ENCODE results near the gene SDF2. TPM values are rescaled to one million over a fixed set of nuclear protein-coding genes. Genes with fewer than 3 reads are reported as not detected.

SDF2 gene
- total RNA-seq, 2 experiments from 2014 or later = 30.3 to 32.0 TPM

GRCh38 chr17:28685366-28685765 lies 23.7 kb upstream of the SDF2 start:
- H3K9me3 Mint-ChIP-seq = no peaks in the 10 kb centered on the region

GRCh38 chr17:28684963-28685362 lies 23.3 kb upstream of the SDF2 start:
- ATAC-seq (ENCODE audit: poor library complexity) = no peak
- no peak overlapping the region for H3K4me3 Mint-ChIP-seq
- H3K36me3 Mint-ChIP-seq (ENCODE audit: low read depth) = peaks cover 96% of the 10 kb centered on the region
- H3K4me1 Mint-ChIP-seq (ENCODE audit: low read depth) = no peaks in the 10 kb centered on the region
- DNase-seq = no peak
- H3K27me3 Mint-ChIP-seq = no peaks in the 10 kb centered on the region
- no peak overlapping the region for H3K27ac ChIP-seq (ENCODE audit: low read depth in 1 of 2, low read length in 2 of 2)
- H3K4me1 ChIP-seq (ENCODE audit: insufficient read depth, low read length) = no peaks in the 10 kb centered on the region
- peaks cover 96% of the 10 kb centered on the region for H3K36me3 ChIP-seq (ENCODE audit: insufficient read depth, low read length)
- H3K27me3 ChIP-seq (ENCODE audit: control insufficient read depth in 1 of 2, insufficient read depth in 2 of 2, low read length in 2 of 2) = no peaks in the 10 kb centered on the region
- H3K27ac Mint-ChIP-seq = no peak overlapping the region
- ChIA-PET POLR2A (no interaction called here), CTCF (no interaction called here)
- no peaks in the 10 kb centered on the region for H3K9me3 ChIP-seq (ENCODE audit: control insufficient read depth in 1 of 2, insufficient read depth in 1 of 2, low read length in 2 of 2)
- H3K9me3 Mint-ChIP-seq = no peaks in the 10 kb centered on the region
- intact Hi-C loops (cut with DNase I, micrococcal nuclease) = no loop called here
- no peak for TF ChIP-seq CTCF (IDR thresholded peaks at IDR 0.05)
- no peak overlapping the region for H3K4me3 ChIP-seq (ENCODE audit: low read length)

More at GRCh38 chr17:28685366-28685765, 23.7 kb upstream of the SDF2 start:
- Histone ChIP-seq H3K27ac (ENCODE audit: low read depth in 1 of 2, low read length in 2 of 2) (no peak overlapping the region), H3K4me1 (ENCODE audit: insufficient read depth, low read length) (no peaks in the 10 kb centered on the region), H3K4me3 (ENCODE audit: low read length) (no peak overlapping the region), H3K9me3 (ENCODE audit: control insufficient read depth in 1 of 2, insufficient read depth in 1 of 2, low read length in 2 of 2) (no peaks in the 10 kb centered on the region), H3K36me3 (ENCODE audit: insufficient read depth, low read length) (peaks cover 99% of the 10 kb centered on the region), H3K27me3 (ENCODE audit: control insufficient read depth in 1 of 2, insufficient read depth in 2 of 2, low read length in 2 of 2) (no peaks in the 10 kb centered on the region)
- ChIA-PET CTCF (no interaction called here), POLR2A (no interaction called here)
- Mint-ChIP-seq H3K4me1 (ENCODE audit: low read depth) (no peaks in the 10 kb centered on the region), H3K27ac (no peak overlapping the region), H3K4me3 (no peak overlapping the region), H3K27me3 (no peaks in the 10 kb centered on the region), H3K36me3 (ENCODE audit: low read depth) (peaks cover 98% of the 10 kb centered on the region)
- TF ChIP-seq CTCF (IDR thresholded peaks at IDR 0.05) = no peak
- intact Hi-C loops (cut with DNase I, micrococcal nuclease) = no loop called here
- ATAC-seq (ENCODE audit: poor library complexity) (no peak), DNase-seq (no peak)

GRCh38 chr17:28682655-28683054 lies 20.9 kb upstream of the SDF2 start:
- H3K4me1 ChIP-seq (ENCODE audit: insufficient read depth, low read length) = no peaks in the 10 kb centered on the region
- no peaks in the 10 kb centered on the region for H3K27me3 Mint-ChIP-seq
- H3K4me1 Mint-ChIP-seq (ENCODE audit: low read depth) = no peaks in the 10 kb centered on the region
- H3K9me3 ChIP-seq (ENCODE audit: control insufficient read depth in 1 of 2, insufficient read depth in 1 of 2, low read length in 2 of 2) = no peaks in the 10 kb centered on the region
- H3K36me3 Mint-ChIP-seq (ENCODE audit: low read depth) = peaks cover 91% of the 10 kb centered on the region
- no peak overlapping the region for H3K27ac ChIP-seq (ENCODE audit: low read depth in 1 of 2, low read length in 2 of 2)
- ChIA-PET CTCF (no interaction called here), POLR2A (no interaction called here)
- intact Hi-C loops (cut with DNase I, micrococcal nuclease) = no loop called here
- no peaks in the 10 kb centered on the region for H3K9me3 Mint-ChIP-seq
- peaks cover 94% of the 10 kb centered on the region for H3K36me3 ChIP-seq (ENCODE audit: insufficient read depth, low read length)
- TF ChIP-seq CTCF (IDR thresholded peaks at IDR 0.05) = no peak
- DNase-seq (no peak), ATAC-seq (ENCODE audit: poor library complexity) (no peak)
- H3K27ac Mint-ChIP-seq = no peak overlapping the region
- no peak overlapping the region for H3K4me3 ChIP-seq (ENCODE audit: low read length)
- H3K4me3 Mint-ChIP-seq = no peak overlapping the region
- H3K27me3 ChIP-seq (ENCODE audit: control insufficient read depth in 1 of 2, insufficient read depth in 2 of 2, low read length in 2 of 2) = no peaks in the 10 kb centered on the region
